Measurements from ENCODE around the gene MYL3.

MYL3 gene

DNA sequence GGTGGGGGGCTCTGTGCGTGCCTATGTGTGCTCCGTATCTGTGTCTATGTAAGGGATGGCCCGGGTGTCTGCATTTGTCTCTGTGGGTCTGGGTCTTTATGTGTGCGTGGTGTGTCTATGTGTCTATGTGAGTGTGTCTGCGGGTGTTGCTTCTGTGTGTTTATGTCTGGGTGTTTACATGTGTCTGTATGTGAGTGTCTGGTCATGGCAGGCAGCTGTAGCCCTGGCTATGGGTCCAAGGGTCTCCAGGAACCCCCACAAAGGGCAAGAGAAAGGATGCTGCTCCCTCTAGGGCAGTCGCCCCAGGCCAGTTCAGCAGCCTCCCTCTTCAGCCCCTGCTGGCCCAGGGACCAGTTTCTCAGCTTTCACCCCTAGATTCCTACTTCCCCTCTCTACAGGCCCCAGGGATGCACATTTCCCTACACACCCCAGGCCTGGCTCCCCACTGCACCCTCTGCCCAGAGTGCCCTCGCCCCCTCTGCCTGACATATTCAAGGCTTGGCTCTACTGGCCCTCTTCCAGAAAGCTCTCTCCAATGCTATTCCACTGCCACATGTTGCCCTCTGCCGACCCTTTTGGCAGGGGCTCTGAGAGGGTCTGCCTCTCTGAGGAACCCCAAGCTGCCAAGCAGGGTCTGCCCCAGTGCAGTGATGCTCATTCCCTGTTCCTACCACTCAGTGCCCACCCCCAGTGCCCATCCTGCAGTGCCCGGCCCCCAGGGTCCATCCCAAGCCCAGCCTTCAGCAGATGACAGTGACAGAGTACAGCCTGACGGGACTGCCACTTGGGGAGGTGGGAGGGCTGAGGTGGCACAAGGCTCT, 1.0 kb upstream of the MYL3 start:
- Histone ChIP-seq H3K9ac (ENCODE audit: low read length) (no peak overlapping the region), H3K79me2 (ENCODE audit: low read length) (no peaks in the 10 kb centered on the region), H2AFZ (ENCODE audit: low read length) (no peak overlapping the region), H3F3A (ENCODE audit: insufficient read depth, low read length) (no peaks in the 10 kb centered on the region), H3K27ac (ENCODE audit: low read length) (no peak overlapping the region), H3K9me2 (replicated peaks; ENCODE audit: insufficient read depth, low read length) (no peaks in the 10 kb centered on the region), H3K4me1 (ENCODE audit: low read length) (no peaks in the 10 kb centered on the region), H3K36me3 (replicated peaks; ENCODE audit: insufficient read depth, low read length) (no peaks in the 10 kb centered on the region), H3K4me3 (ENCODE audit: low read length) (no peak overlapping the region), H4K20me1 (ENCODE audit: insufficient read depth, low read length) (no peaks in the 10 kb centered on the region), H3K9me3 (replicated peaks; ENCODE audit: insufficient read depth, low read length) (no peaks in the 10 kb centered on the region), H3K27me3 (replicated peaks; ENCODE audit: insufficient read depth, low read length) (no peaks in the 10 kb centered on the region), H3K4me2 (ENCODE audit: low read depth, low read length) (no peak overlapping the region)
- DNase-seq: no peak
- TF ChIP-seq EZH2 (optimal IDR thresholded peaks at IDR 0.05; ENCODE audit: low read depth, low read length) (no peak), EZH2phosphoT487 (IDR thresholded peaks at IDR 0.05; ENCODE audit: low read length) (no peak), CTCF (IDR thresholded peaks at IDR 0.05; ENCODE audit: low read length) (no peak)

DNA sequence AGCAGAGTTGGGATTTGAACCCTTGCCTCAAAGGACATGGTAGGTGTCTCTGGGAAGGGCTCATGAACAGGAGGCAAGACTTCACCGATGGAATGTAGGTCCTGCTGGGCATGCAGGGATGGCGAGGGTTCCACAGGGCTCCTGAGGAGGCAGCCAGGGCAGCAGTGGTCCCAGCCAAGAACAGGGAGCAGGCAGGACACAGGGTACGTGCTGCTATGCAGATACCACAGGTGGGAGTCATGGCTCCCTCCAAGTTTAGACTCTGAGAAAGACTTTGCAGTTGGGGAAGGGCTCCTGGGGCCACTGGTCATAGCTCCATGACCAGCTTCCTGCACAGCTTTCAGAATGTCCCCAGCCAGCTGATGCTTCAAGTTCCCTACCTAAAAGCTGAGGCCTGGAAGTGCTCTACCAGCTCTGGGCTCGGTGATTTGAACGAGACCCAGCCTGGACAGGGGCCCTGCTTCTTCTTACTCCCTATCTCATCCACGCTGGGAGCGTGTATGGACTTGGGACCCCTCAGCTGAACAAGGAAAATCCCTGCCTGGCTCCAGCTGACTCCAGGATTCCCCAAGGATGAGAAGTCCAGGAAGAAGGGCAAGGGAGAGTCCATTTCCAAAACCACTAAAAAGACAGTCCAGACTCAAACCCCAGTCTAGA, 747 bp downstream of the MYL3 start:
- H3K9me2 ChIP-seq (replicated peaks; ENCODE audit: insufficient read depth, low read length): no peaks in the 10 kb centered on the region
- TF ChIP-seq CTCF (IDR thresholded peaks at IDR 0.05; ENCODE audit: low read length): no peak
- TF ChIP-seq EZH2phosphoT487 (IDR thresholded peaks at IDR 0.05; ENCODE audit: low read length): no peak
- no peak for TF ChIP-seq EZH2 (optimal IDR thresholded peaks at IDR 0.05; ENCODE audit: low read depth, low read length)
- no peaks in the 10 kb centered on the region for H3F3A ChIP-seq (ENCODE audit: insufficient read depth, low read length)
- H3K9me3 ChIP-seq (replicated peaks; ENCODE audit: insufficient read depth, low read length): no peaks in the 10 kb centered on the region
- no peaks in the 10 kb centered on the region for H3K79me2 ChIP-seq (ENCODE audit: low read length)
- H4K20me1 ChIP-seq (ENCODE audit: insufficient read depth, low read length): no peaks in the 10 kb centered on the region
- no peaks in the 10 kb centered on the region; the same call in 1 of the 2 replicates for H3K27me3 ChIP-seq (replicated peaks; ENCODE audit: insufficient read depth, low read length)
- no peak overlapping the region for H3K4me2 ChIP-seq (ENCODE audit: low read depth, low read length)
- DNase-seq: no peak
- H3K4me3 ChIP-seq (ENCODE audit: low read length): no peak overlapping the region
- H2AFZ ChIP-seq (ENCODE audit: low read length): no peak overlapping the region
- no peak overlapping the region for H3K9ac ChIP-seq (ENCODE audit: low read length)
- no peaks in the 10 kb centered on the region for H3K4me1 ChIP-seq (ENCODE audit: low read length)
- no peak overlapping the region for H3K27ac ChIP-seq (ENCODE audit: low read length)
- H3K36me3 ChIP-seq (replicated peaks; ENCODE audit: insufficient read depth, low read length): no peaks in the 10 kb centered on the region

DNA sequence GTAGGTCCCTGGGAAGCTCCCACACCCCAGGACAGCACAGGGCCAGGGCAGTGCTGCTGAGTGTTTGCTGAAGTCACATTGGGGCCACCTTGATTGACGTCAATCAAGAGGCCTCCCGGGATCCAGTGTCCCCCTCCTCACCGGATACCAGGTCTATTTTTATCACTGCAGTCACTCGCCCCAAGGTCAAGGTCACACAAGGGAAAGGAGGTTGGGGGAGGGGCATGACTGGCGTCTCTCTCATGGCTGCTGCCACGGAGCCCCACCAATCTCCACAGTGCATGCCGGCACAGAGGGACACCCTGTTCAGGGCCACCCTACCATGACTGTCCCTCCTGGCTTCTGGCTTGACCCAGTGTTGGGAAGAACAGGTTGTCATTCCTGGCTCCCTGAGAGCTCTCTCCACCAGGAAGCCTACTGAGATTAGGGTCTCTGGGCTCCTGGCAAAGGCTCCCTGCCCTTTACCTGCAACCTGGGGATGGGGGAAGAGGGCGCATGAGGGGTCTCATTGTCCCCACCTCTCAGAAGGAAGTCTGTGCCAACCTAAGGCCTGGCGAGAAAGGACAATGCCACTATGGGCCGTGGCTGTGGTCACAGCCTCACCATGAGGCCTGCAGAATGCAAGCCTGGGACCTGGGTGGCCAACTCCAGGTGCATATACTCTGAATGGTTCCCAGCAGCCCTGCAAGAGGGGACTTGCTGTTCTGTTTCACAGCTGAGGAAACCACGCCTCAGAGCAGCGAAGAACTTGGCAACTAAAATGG, 1.5 kb downstream of the MYL3 start:
- Histone ChIP-seq H4K20me1 (ENCODE audit: insufficient read depth, low read length) (no peaks in the 10 kb centered on the region), H3K9ac (ENCODE audit: low read length) (no peak overlapping the region), H3K79me2 (ENCODE audit: low read length) (no peaks in the 10 kb centered on the region), H3K9me2 (replicated peaks; ENCODE audit: insufficient read depth, low read length) (no peaks in the 10 kb centered on the region), H3K4me3 (ENCODE audit: low read length) (no peak overlapping the region), H3K4me1 (ENCODE audit: low read length) (no peaks in the 10 kb centered on the region), H3K4me2 (ENCODE audit: low read depth, low read length) (no peak overlapping the region), H3F3A (ENCODE audit: insufficient read depth, low read length) (no peaks in the 10 kb centered on the region), H3K27ac (ENCODE audit: low read length) (no peak overlapping the region), H3K9me3 (replicated peaks; ENCODE audit: insufficient read depth, low read length) (no peaks in the 10 kb centered on the region), H3K27me3 (replicated peaks; ENCODE audit: insufficient read depth, low read length) (no peaks in the 10 kb centered on the region; the same call in 1 of the 2 replicates), H3K36me3 (replicated peaks; ENCODE audit: insufficient read depth, low read length) (no peaks in the 10 kb centered on the region), H2AFZ (ENCODE audit: low read length) (no peak overlapping the region)
- no peak for TF ChIP-seq CTCF (IDR thresholded peaks at IDR 0.05; ENCODE audit: low read length)
- no peak for TF ChIP-seq EZH2phosphoT487 (IDR thresholded peaks at IDR 0.05; ENCODE audit: low read length)
- no peak for TF ChIP-seq EZH2 (optimal IDR thresholded peaks at IDR 0.05; ENCODE audit: low read depth, low read length)
- no peak for DNase-seq
